Ascending aorta (tissue), 2 donors: ENCODE results near the gene HSPA12A. TPM values are rescaled to one million over a fixed set of nuclear protein-coding genes. Genes with fewer than 3 reads are reported as not detected.

Experiments used
- DNase-seq, 2 donors: peaks; one replicate each; pipeline ENCODE4 v3.0.0-alpha.2; 2019; ENCODE audit warnings: low spot score in 2 of 2
- H3K27ac ChIP-seq, 2 donors: fragments of 200-600 bp; sonication (generic); one replicate each; pipeline ENCODE4 v1.5.1; 2016 to 2017; ENCODE audit warnings: mild to moderate bottlenecking in 1 of 2
- H3K27me3 ChIP-seq: fragments of 200-600 bp; sonication (generic); one replicate; pipeline ENCODE4 v1.5.1; 2017
- H3K36me3 ChIP-seq, 2 donors: fragments of 200-600 bp; sonication (generic); one replicate each; pipeline ENCODE4 v1.5.1; 2016
- H3K4me1 ChIP-seq, 2 donors: fragments of 200-600 bp; sonication (generic); one replicate each; pipeline ENCODE4 v1.5.1; 2016 to 2017; ENCODE audit warnings: mild to moderate bottlenecking in 1 of 2
- H3K4me3 ChIP-seq, 2 donors: fragments of 200-600 bp; sonication (generic); one replicate each; pipeline ENCODE4 v1.5.1; 2016 to 2017; ENCODE audit warnings: mild to moderate bottlenecking in 1 of 2
- H3K9me3 ChIP-seq, 2 donors: fragments of 200-600 bp; sonication (generic); one replicate each; pipeline ENCODE4 v1.5.1; 2016
- intact Hi-C: fragments of 100-400 bp; cut with DNase I; formaldehyde crosslinking; loops from one replicate; pipeline ENCODE4 v1.15.1; 2023
- total RNA-seq: library from RNA; depleted of rRNA; stranded (reverse); fragments of >200 nt; gene quantifications from one replicate; pipeline ENCODE4 v1.1.0, GENCODE V29; 2016
- TF ChIP-seq, protein P1 (sequence below), 3 experiments: fragments of 200-600 bp in 2 of 3; fragments of 450-650 bp in 1 of 3; sonication (generic) in 2 of 3; IDR thresholded peaks; one replicate each; pipeline ENCODE4 v1.5.1; 2016 to 2019; ENCODE audit warnings: antibody characterized with exemption in 3 of 3, mild to moderate bottlenecking in 1 of 3, moderate library complexity in 1 of 3

The HSPA12A gene
- total RNA-seq, 1 donor from 2014 or later = 5.5 TPM

DNA sequence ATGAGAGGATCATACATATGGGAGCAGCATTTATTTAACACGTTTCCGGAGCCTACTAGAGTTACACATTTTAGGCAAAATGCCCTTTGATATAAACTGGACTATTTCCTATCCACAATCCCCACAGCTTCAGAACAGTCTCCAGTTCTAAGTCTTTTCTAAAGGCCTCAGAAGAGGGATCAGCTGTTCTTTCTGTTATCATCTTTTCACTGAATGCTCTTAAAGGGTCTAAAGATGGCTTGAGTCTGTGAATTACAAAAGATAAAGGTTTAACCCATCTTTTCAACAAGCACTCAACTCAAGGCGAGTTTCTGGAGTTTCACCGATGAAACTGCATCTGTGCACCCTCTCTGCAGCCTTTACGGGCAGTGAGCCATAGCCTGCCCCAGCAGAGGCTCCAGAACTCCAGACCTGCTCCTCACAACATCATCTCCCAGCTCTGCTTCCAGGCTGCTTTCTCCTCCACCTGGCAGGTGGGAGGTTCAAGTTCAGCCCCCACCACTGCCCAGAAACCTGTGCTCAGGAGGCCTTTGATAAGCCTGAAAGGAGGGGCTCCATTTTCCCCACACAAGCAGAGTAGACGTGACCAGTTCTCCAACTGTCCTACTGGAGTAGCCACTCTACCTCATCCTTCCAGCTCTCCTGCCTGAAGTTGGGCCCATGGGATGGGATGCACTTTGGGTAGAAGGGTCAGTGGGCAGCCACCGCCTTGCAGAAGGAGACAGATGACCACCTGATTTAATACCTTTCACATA, 53.4 kb downstream of the HSPA12A start:
- TF ChIP-seq, protein P1, sequence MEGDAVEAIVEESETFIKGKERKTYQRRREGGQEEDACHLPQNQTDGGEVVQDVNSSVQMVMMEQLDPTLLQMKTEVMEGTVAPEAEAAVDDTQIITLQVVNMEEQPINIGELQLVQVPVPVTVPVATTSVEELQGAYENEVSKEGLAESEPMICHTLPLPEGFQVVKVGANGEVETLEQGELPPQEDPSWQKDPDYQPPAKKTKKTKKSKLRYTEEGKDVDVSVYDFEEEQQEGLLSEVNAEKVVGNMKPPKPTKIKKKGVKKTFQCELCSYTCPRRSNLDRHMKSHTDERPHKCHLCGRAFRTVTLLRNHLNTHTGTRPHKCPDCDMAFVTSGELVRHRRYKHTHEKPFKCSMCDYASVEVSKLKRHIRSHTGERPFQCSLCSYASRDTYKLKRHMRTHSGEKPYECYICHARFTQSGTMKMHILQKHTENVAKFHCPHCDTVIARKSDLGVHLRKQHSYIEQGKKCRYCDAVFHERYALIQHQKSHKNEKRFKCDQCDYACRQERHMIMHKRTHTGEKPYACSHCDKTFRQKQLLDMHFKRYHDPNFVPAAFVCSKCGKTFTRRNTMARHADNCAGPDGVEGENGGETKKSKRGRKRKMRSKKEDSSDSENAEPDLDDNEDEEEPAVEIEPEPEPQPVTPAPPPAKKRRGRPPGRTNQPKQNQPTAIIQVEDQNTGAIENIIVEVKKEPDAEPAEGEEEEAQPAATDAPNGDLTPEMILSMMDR (IDR thresholded peaks at IDR 0.05) = no peak
- no peak for DNase-seq
- Histone ChIP-seq H3K36me3 (no peaks in the 10 kb centered on the region), H3K4me1 (peaks cover 13 to 32% of the 10 kb centered on the region in 2 donors), H3K9me3 (no peaks in the 10 kb centered on the region), H3K27me3 (no peaks in the 10 kb centered on the region), H3K27ac (peak overlapping the region; percentile 31 to 36), H3K4me3 (peak overlapping the region; percentile 11 to 34)
- intact Hi-C loops = no loop called here

- intact Hi-C loops = no loop called here
- H3K27ac ChIP-seq = peak overlapping the region; percentile 31 to 36
- peaks cover 13 to 32% of the 10 kb centered on the region in 2 donors for H3K4me1 ChIP-seq
- H3K36me3 ChIP-seq = no peaks in the 10 kb centered on the region
- peak overlapping the region; percentile 11 to 34 for H3K4me3 ChIP-seq
- no peaks in the 10 kb centered on the region for H3K9me3 ChIP-seq
- DNase-seq = no peak
- TF ChIP-seq, protein P1 (IDR thresholded peaks at IDR 0.05) = no peak
- H3K27me3 ChIP-seq = no peaks in the 10 kb centered on the region
Measured at GRCh38 chr10:116688241-116688711, 54.1 kb downstream of the HSPA12A start.

DNA sequence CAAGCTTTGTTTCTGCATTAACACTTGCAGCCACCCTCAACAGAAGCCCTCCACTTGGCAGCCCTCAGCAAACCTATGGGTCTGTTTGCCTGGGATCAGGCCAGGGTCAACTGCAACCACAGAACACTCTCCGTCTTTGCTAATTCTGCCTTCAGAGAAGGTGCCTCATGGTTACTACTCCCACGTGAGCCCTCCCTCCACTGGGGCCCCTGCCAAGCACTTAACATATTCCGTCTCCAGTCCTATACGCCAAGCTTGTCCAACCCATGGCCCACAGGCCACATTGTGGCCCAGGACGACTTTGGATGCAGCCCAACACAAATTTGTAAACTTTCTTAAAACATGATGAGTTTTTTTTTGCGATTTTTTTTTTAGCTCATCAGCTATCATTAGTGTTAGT, 54.7 kb downstream of the HSPA12A start:
- Histone ChIP-seq H3K4me3 (no peak overlapping the region), H3K36me3 (no peaks in the 10 kb centered on the region), H3K27ac (no peak overlapping the region), H3K4me1 (peaks cover 13 to 32% of the 10 kb centered on the region in 2 donors), H3K27me3 (no peaks in the 10 kb centered on the region), H3K9me3 (no peaks in the 10 kb centered on the region)
- DNase-seq = no peak
- TF ChIP-seq, protein P1 (IDR thresholded peaks at IDR 0.05) = no peak
- intact Hi-C loops = no loop called here

- H3K27me3 ChIP-seq = no peaks in the 10 kb centered on the region
- H3K4me1 ChIP-seq = peaks cover 11 to 28% of the 10 kb centered on the region in 2 donors
- DNase-seq = no peak
- intact Hi-C loops = no loop called here
- TF ChIP-seq, protein P1 (IDR thresholded peaks at IDR 0.05) = no peak
- H3K9me3 ChIP-seq = no peaks in the 10 kb centered on the region
- H3K36me3 ChIP-seq = no peaks in the 10 kb centered on the region
- no peak overlapping the region for H3K27ac ChIP-seq
- H3K4me3 ChIP-seq = no peak overlapping the region
Measured at GRCh38 chr10:116686632-116687031, 55.7 kb downstream of the HSPA12A start.

DNA sequence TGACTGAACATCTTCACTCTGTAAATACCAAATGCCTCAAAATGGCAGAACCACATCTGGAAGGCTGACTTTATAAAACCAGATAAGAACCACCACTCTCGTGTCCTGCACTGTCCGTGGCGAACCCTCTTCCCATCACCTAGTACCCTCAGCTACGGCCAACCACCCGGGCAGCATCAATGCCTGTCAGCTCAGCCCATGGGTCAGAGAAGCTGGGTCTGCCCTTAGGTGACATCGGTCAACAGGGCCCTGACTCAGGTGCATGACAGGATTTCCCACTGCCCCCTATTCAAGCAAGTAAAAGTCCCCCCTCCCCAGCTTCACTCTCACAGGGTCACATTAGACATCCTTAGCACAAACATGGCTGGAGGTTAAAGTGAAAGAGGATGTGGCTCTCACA, 56.6 kb downstream of the HSPA12A start:
- no peaks in the 10 kb centered on the region for H3K36me3 ChIP-seq
- H3K4me3 ChIP-seq = no peak overlapping the region
- TF ChIP-seq, protein P1 (IDR thresholded peaks at IDR 0.05) = no peak
- no peaks in the 10 kb centered on the region for H3K27me3 ChIP-seq
- H3K4me1 ChIP-seq = peaks cover 8 to 20% of the 10 kb centered on the region in 2 donors
- intact Hi-C loops = no loop called here
- no peak overlapping the region for H3K27ac ChIP-seq
- no peaks in the 10 kb centered on the region for H3K9me3 ChIP-seq
- DNase-seq = no peak
